GM18507 (cell line): ENCODE measurements around the gene ETS1.
A peak's percentile ranks its signal among the peaks of the same experiment; 100 is the strongest.

Experiments used
- DNase-seq: peaks from one replicate; pipeline ENCODE4 v3.0.0; 2011; ENCODE audit warnings: low read depth; ENCODE audit not compliant: insufficient read length; ENCODE audit errors: extremely low spot score
- FAIRE-seq: peaks from 2 replicates; lab custom pipeline; 2011; peaks lifted over from hg19 to GRCh38; lab: Jason Lieb, UNC

Gene ETS1

DNA sequence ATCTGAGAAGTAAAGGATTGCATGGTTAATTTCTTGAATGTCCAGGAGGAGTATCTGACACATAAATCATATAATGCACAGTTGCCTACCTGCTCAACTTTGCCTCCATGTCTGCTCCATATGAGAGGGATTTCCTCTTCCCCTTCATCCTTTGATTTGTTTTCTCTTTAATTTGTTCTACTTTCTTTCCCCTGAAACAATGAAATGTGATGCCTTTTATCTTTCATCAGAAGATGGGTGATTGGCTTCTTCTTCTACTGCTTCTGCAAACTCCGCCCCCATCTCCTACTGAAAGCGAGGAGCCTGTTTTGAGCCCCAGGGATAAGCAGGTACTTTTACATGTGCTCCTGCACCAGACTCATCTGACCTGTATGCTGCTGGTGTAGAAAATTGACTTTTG is 9.9 kb upstream of the ETS1 start:
- FAIRE-seq: no peak
- DNase-seq: no peak

DNA sequence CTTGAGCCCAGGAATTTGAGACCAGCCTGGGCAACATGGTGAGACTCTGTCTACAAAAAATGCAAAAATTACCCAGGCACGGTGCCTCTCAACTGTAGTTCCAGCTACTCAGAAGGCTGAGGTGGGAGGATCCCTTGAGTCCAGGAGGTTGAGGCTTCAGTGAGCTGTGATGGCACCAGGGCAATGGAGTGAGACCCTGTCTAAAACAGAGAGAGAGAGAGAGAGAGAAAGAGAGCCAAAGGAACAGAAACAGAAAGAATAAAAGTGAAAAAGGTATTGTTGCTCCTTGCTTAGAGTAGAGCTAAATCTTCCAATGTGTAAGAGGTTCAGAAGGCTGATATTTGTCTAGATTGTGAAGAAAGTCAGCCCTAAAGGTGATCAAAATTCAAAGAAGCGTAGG is 8.9 kb upstream of the ETS1 start:
- DNase-seq (no peak), FAIRE-seq (no peak)

GRCh38 chr11:128595775-128596174 is 8.4 kb upstream of the ETS1 start:
- DNase-seq (no peak), FAIRE-seq (no peak)

DNA sequence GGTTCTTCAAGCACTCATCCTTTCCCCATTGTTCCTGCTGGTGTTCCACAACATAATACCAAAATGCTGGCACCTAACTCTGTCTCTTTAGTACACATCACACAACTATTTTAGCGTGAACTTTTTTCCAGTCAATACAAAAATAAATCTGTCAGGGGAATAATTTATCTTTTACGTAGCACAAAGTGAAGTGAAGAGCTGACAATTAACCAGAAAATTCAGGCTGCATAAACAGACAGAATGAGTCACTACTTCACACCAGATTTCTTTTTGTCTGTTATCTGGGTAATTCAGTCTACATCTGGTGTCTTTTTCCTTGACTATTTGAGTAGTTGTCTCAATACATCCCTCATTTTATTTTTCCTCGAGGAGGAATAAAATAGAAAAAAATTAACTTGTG is 7.9 kb upstream of the ETS1 start:
- FAIRE-seq: peak; percentile 9
- DNase-seq: no peak

GRCh38 chr11:128594226-128594625 is 6.9 kb upstream of the ETS1 start:
- DNase-seq (no peak), FAIRE-seq (no peak)

DNA sequence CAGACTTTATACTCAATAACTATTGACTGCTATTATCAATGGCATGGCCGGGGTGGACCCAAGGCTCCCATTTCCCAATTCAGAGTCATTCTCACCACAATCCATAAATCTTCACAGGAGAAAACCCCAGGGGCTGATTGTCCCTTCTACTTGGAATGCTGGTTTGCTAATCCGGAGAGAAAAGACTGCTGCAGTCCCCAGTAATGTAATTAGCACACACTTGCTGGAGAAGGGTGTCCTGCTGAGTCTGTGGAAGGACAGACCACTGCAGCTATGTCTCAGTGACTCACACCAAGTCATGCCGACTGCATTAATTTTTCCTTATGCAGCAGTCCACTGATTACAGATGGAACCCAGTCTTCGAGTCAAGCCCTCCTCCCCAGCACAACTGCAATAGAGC is 5.9 kb upstream of the ETS1 start:
- DNase-seq (no peak), FAIRE-seq (no peak)

GRCh38 chr11:128592454-128592853 is 5.1 kb upstream of the ETS1 start:
- no peak for FAIRE-seq
- DNase-seq: no peak

GRCh38 chr11:128590587-128590986 is 3.2 kb upstream of the ETS1 start:
- DNase-seq (no peak), FAIRE-seq (no peak)

DNA sequence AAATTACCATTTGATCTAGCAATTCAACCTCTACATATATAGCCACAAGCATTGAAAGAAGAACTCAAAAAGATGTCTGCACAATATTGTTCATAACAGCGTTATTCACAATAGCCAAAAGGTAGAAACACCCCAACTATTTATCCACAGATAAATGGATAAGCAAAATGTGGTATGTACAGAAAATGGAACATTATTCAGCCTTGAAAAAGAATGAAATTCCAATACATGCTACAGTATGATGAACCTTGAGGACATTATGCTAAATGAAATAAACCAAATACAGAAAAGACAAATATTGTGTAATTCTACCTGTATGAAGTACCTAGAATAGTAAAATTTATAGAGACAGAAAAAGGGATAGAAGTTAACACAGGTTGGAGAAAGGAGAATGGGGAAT is 2.6 kb upstream of the ETS1 start:
- DNase-seq (no peak), FAIRE-seq (no peak)

- FAIRE-seq (no peak), DNase-seq (no peak)
These were observed 735 bp upstream of the ETS1 start for GRCh38 chr11:128588093-128588492.

GRCh38 chr11:128586689-128587088 is 669 bp downstream of the ETS1 start:
- FAIRE-seq (no peak), DNase-seq (no peak)

DNA sequence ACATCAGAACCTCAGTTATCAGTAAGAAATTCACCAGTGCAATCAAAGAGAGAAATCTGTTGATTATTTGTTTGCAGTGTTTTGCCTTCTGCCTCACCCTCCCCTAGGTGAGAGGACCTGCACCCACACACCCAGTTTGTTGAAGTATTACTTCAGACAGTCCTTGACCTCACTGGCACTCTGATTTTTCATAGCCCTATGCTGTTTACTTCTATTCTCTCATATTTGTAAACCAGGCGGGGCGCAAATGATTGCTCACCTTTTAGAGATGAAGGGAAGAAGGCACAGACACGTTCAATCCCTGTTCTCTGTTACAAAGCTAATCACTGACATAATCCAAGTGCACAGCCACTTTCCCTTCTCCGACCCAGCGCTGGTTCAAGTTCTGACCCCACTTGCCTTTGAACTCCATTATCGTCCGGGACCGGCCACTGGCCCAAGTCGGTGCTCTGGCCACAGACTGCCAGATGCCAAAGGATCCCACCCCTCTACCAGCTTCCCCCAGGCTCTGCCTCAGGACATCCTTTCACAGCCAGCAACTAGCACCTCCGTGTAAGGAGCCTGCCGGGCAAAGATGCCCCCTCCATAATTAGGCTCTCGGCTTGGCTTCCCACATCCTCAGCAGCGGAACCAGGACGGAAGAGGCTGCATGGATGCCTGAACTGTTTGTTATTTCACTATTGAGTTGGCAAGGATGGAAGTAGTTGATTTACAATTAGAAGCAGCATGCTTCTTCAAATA is 1.7 kb downstream of the ETS1 start:
- DNase-seq: no peak
- no peak for FAIRE-seq

GRCh38 chr11:128584253-128584652 is 3.1 kb downstream of the ETS1 start:
- FAIRE-seq (no peak), DNase-seq (no peak)

- DNase-seq: no peak
- FAIRE-seq: no peak
These were observed 4.6 kb downstream of the ETS1 start for GRCh38 chr11:128582496-128583366.

- FAIRE-seq: no peak
- DNase-seq: no peak
These were observed 5.6 kb downstream of the ETS1 start for GRCh38 chr11:128581561-128582272.

DNA sequence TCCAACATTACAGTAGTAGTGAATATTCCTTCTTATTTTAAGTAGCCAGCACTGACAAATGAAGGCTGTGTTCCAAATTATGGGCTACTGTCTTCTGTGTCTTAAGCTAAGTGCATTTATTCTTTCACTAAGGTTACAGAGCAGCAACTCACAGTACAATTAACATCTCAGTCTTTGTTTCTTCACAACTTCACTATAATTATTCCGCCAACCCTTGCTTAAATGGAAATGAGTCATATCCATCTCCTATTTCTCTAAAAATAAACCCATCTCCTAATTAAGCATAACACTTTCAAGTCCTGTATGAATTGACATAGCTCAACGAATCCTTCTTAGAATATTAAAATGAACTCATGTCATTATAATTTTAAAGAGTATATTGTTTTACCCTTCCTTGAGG is 6.7 kb downstream of the ETS1 start:
- FAIRE-seq: peak; percentile 9
- no peak for DNase-seq

GRCh38 chr11:128579798-128580504 is 7.4 kb downstream of the ETS1 start:
- FAIRE-seq (peak; percentile 57), DNase-seq (no peak)

DNA sequence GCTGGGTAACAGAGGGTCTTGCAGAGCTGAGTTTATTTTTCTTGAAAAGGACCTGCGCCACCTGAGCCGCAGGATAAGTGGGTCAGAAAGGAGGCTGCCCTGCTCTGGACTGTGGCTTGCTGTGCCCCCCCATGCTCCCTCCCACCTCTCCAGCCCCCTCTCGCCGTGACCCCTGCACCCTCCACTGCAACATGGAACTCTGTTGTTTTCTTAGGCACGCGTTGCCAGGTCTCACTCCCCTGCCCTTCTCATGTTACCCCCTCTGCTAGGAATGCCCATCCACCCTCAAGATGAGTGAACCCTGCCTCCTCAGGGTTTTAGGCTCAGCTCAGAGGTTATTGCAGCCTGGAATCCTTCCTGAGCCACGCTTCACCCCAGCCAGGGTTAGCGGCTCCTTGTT is 10.8 kb downstream of the ETS1 start:
- no peak for DNase-seq
- no peak for FAIRE-seq

DNA sequence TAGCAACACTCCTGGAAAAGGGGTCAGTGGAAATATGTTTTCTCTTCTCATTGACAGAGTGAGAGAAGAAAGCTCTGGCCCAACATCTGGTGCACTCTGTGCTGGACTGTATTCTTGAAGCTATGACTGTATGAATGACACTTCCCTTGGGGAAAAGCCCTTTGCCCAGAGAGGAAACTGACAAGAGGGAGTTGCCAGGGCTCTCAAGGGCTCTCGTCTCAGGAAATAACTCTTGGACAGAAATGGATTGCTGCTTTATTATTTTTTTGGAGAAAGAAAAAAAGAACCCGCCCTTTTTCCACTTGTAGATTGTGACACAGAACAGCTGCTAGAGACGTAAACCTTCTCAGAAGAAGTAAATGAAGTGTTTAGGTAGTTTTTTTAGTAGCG is 11.4 kb downstream of the ETS1 start:
- FAIRE-seq (no peak), DNase-seq (no peak)
